MM.1S (cell line): ENCODE data around the gene C12orf60.

ENCODE experiments used
- DNase-seq: peaks from one replicate; pipeline ENCODE4 v3.0.0-alpha.2; 2015
- H2AFZ ChIP-seq: fragments of 300-600 bp; sonication (generic); 2 replicates; pipeline ENCODE4 v1.6.0; 2016; ENCODE audit warnings: antibody characterized with exemption, low read length
- H3F3A ChIP-seq: fragments of 300-600 bp; sonication (generic); 2 replicates; pipeline ENCODE4 v1.6.1; 2016; ENCODE audit warnings: mild to moderate bottlenecking, antibody characterized with exemption, low read length, moderate library complexity, mixed read lengths; ENCODE audit not compliant: insufficient read depth
- H3K27ac ChIP-seq: fragments of 300-600 bp; sonication (generic); 2 replicates; pipeline ENCODE4 v1.5.1; 2016; ENCODE audit warnings: mild to moderate bottlenecking, low read length
- H3K27me3 ChIP-seq: fragments of 300-600 bp; sonication (generic); replicated peaks from 2 replicates; pipeline ENCODE4 v1.6.0; 2016; ENCODE audit warnings: low read length; ENCODE audit not compliant: insufficient read depth
- H3K36me3 ChIP-seq: fragments of 300-600 bp; sonication (generic); replicated peaks from 2 replicates; pipeline ENCODE4 v1.6.1; 2016; ENCODE audit warnings: mild to moderate bottlenecking, low read length, mixed read lengths; ENCODE audit not compliant: insufficient read depth
- H3K4me1 ChIP-seq: fragments of 300-600 bp; sonication (generic); 2 replicates; pipeline ENCODE4 v1.6.1; 2016; ENCODE audit warnings: low read length, mixed read lengths
- H3K4me2 ChIP-seq: fragments of 300-600 bp; sonication (generic); 2 replicates; pipeline ENCODE4 v1.6.0; 2016; ENCODE audit warnings: low read depth, low read length
- H3K4me3 ChIP-seq: fragments of 300-600 bp; sonication (generic); 2 replicates; pipeline ENCODE4 v1.5.1; 2016; ENCODE audit warnings: low read length, mixed read lengths
- H3K79me2 ChIP-seq: fragments of 300-600 bp; sonication (generic); 2 replicates; pipeline ENCODE4 v1.6.1; 2016; ENCODE audit warnings: mixed run types, low read length, mixed read lengths
- H3K9ac ChIP-seq: fragments of 300-600 bp; sonication (generic); 2 replicates; pipeline ENCODE4 v1.6.1; 2016; ENCODE audit warnings: low read length, mixed read lengths
- H3K9me2 ChIP-seq: fragments of 300-600 bp; sonication (generic); replicated peaks from 2 replicates; pipeline ENCODE4 v1.6.1; 2016; ENCODE audit warnings: mild to moderate bottlenecking, low read length, mixed read lengths; ENCODE audit not compliant: insufficient read depth
- H3K9me3 ChIP-seq: fragments of 300-600 bp; sonication (generic); replicated peaks from 2 replicates; pipeline ENCODE4 v1.6.1; 2016; ENCODE audit warnings: mild to moderate bottlenecking, low read length, mixed read lengths; ENCODE audit not compliant: insufficient read depth
- H4K20me1 ChIP-seq: fragments of 300-600 bp; sonication (generic); 2 replicates; pipeline ENCODE4 v1.6.1; 2016; ENCODE audit warnings: mild to moderate bottlenecking, low read length, moderate library complexity, mixed read lengths; ENCODE audit not compliant: insufficient read depth
- CTCF ChIP-seq: fragments of 300-600 bp; sonication (generic); IDR thresholded peaks from 2 replicates; pipeline ENCODE4 v1.5.1; 2016; ENCODE audit warnings: antibody characterized with exemption, low read length, mixed read lengths
- EZH2 ChIP-seq: fragments of 300-600 bp; sonication (generic); optimal IDR thresholded peaks from 2 replicates; pipeline ENCODE3; 2017; ENCODE audit warnings: low read depth, mild to moderate bottlenecking, antibody characterized with exemption, low read length, mixed read lengths
- EZH2phosphoT487 ChIP-seq: fragments of 300-600 bp; sonication (generic); IDR thresholded peaks from 2 replicates; pipeline ENCODE4 v1.6.1; 2018; ENCODE audit warnings: antibody characterized with exemption, low read length

The C12orf60 gene

GRCh38 chr12:14836336-14837210 lies 33.1 kb downstream of the C12orf60 start:
- no peaks in the 10 kb centered on the region for H3K27me3 ChIP-seq
- no peak overlapping the region for H3K4me3 ChIP-seq
- no peak overlapping the region for H3K4me2 ChIP-seq
- H3K27ac ChIP-seq: no peak overlapping the region
- H2AFZ ChIP-seq: no peak overlapping the region
- no peaks in the 10 kb centered on the region for H3K9me3 ChIP-seq
- H4K20me1 ChIP-seq: no peaks in the 10 kb centered on the region
- H3K4me1 ChIP-seq: no peaks in the 10 kb centered on the region
- DNase-seq: no peak
- TF ChIP-seq CTCF (no peak), EZH2 (no peak), EZH2phosphoT487 (no peak)
- no peak overlapping the region for H3K9ac ChIP-seq
- H3K79me2 ChIP-seq: no peaks in the 10 kb centered on the region
- H3K36me3 ChIP-seq: no peaks in the 10 kb centered on the region
- no peaks in the 10 kb centered on the region for H3F3A ChIP-seq
- H3K9me2 ChIP-seq: no peaks in the 10 kb centered on the region

- H2AFZ ChIP-seq: no peak overlapping the region
- no peak for DNase-seq
- no peaks in the 10 kb centered on the region for H3K9me3 ChIP-seq
- H3K36me3 ChIP-seq: no peaks in the 10 kb centered on the region
- H3K4me3 ChIP-seq: no peak overlapping the region
- no peaks in the 10 kb centered on the region for H3K4me1 ChIP-seq
- no peak for TF ChIP-seq EZH2phosphoT487
- no peaks in the 10 kb centered on the region for H3K9me2 ChIP-seq
- H3K9ac ChIP-seq: no peak overlapping the region
- H3K4me2 ChIP-seq: no peak overlapping the region
- no peaks in the 10 kb centered on the region for H3K27me3 ChIP-seq
- no peaks in the 10 kb centered on the region for H3F3A ChIP-seq
- H4K20me1 ChIP-seq: no peaks in the 10 kb centered on the region
- no peaks in the 10 kb centered on the region for H3K79me2 ChIP-seq
- no peak overlapping the region for H3K27ac ChIP-seq
Measured at GRCh38 chr12:14839262-14839661, 35.8 kb downstream of the C12orf60 start.

- Histone ChIP-seq H3K9ac (no peak overlapping the region), H2AFZ (no peak overlapping the region), H3F3A (no peaks in the 10 kb centered on the region), H3K9me2 (no peaks in the 10 kb centered on the region), H4K20me1 (no peaks in the 10 kb centered on the region), H3K36me3 (no peaks in the 10 kb centered on the region), H3K79me2 (no peaks in the 10 kb centered on the region), H3K27me3 (no peaks in the 10 kb centered on the region), H3K4me1 (no peaks in the 10 kb centered on the region), H3K4me2 (no peak overlapping the region), H3K9me3 (no peaks in the 10 kb centered on the region), H3K4me3 (no peak overlapping the region), H3K27ac (no peak overlapping the region)
- no peak for DNase-seq
- TF ChIP-seq EZH2: no peak
- no peak for TF ChIP-seq EZH2phosphoT487
- TF ChIP-seq CTCF: no peak
Measured at GRCh38 chr12:14840616-14841015, 37.1 kb downstream of the C12orf60 start.

- H2AFZ ChIP-seq: no peak overlapping the region
- no peaks in the 10 kb centered on the region for H3K9me2 ChIP-seq
- TF ChIP-seq EZH2 (no peak), EZH2phosphoT487 (no peak), CTCF (no peak)
- H3K36me3 ChIP-seq: no peaks in the 10 kb centered on the region
- H3K9me3 ChIP-seq: no peaks in the 10 kb centered on the region
- H4K20me1 ChIP-seq: no peaks in the 10 kb centered on the region
- no peak for DNase-seq
- H3F3A ChIP-seq: no peaks in the 10 kb centered on the region
- H3K27me3 ChIP-seq: no peaks in the 10 kb centered on the region
- no peaks in the 10 kb centered on the region for H3K79me2 ChIP-seq
- H3K4me3 ChIP-seq: no peak overlapping the region
- no peak overlapping the region for H3K9ac ChIP-seq
- no peaks in the 10 kb centered on the region for H3K4me1 ChIP-seq
- H3K4me2 ChIP-seq: no peak overlapping the region
- H3K27ac ChIP-seq: no peak overlapping the region
Measured at GRCh38 chr12:14841761-14842160, 38.3 kb downstream of the C12orf60 start.
